Measurements from ENCODE around the gene SCN2B. TPM values are rescaled to one million over a fixed set of nuclear protein-coding genes. Genes with fewer than 3 reads are reported as not detected.

The SCN2B gene
- total and polyA plus RNA-seq, 7 donors, result 0.09 to 6.6 (median 0.51) TPM

DNA sequence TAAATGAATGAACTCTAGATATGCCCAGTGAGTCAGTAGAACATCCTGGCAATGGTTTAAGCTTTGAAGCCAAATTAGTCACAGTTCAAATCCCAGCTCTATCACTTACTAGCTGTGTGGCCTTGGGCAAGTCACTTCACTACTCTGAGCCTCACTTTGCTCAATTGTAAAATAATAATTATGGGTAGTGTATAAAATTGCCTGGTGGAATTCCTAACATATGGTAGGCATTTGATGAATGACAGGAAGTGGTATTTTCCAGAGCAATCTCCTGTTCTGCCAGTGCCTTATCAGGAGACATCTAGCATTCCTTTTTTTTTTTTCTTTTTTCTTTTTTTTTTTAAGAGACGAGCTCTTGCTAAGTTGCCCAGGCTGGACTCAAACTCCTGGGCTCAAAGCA, 36.9 kb downstream of the SCN2B start:
- intact Hi-C loops (cut with DNase I), result no loop called here
- DNase-seq (no peak), ATAC-seq (no peak)
- Histone ChIP-seq H3K4me1 (no peaks in the 10 kb centered on the region), H3K36me3 (ENCODE audit: insufficient read depth in 1 of 2, low read depth in 1 of 2) (no peaks in the 10 kb centered on the region), H3K27me3 (ENCODE audit: insufficient read depth in 3 of 3, low read length in 2 of 3) (peaks cover 0 to 1% (median 0%) of the 10 kb centered on the region in 3 donors), H3K9me3 (no peaks in the 10 kb centered on the region), H3K4me3 (no peak overlapping the region), H3K27ac (no peak overlapping the region)
- no peak for TF ChIP-seq CTCF (IDR thresholded peaks at IDR 0.05)
- 36 to 52% (median 40%) methylated on average over 1 of the region's 1 CpG for WGBS, 3 donors

DNA sequence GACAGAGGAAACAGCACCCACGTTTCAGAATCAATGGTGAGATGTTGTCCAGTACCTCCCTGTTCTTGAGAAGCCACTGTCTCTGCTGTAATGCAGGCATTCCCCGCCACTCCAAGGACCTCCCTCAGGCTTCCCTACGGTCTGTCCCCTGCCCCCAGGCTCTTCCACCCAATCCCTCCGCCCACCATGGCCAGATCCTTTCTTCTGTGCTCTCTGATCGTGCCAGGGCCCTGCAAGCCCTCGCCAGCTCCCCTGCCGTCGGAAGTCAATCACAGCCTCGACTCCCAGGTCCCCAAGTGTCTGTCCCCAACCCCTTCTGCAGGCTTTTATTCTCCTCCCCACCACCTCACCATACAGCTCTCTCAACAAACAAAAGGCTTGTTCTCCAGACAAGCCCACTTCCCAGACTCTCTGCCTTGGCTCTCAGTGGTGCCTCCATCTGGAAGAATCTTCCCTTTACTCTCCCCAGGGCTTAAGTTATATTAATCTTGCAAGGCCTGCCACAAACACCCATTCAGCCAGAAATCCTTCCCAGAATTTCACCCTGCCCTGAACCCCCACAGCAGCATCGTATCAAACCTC, 37.5 kb downstream of the SCN2B start:
- no peak overlapping the region for H3K4me3 ChIP-seq
- no peaks in the 10 kb centered on the region for H3K36me3 ChIP-seq (ENCODE audit: insufficient read depth in 1 of 2, low read depth in 1 of 2)
- H3K27me3 ChIP-seq (ENCODE audit: insufficient read depth in 3 of 3, low read length in 2 of 3), result peaks cover 0 to 1% (median 0%) of the 10 kb centered on the region in 3 donors
- no peak for TF ChIP-seq CTCF (IDR thresholded peaks at IDR 0.05)
- no peaks in the 10 kb centered on the region for H3K9me3 ChIP-seq
- no peak overlapping the region for H3K27ac ChIP-seq
- WGBS, 3 donors, result 63 to 65% (median 63%) methylated on average over 9 to 10 of the region's 10 CpGs
- no peak for DNase-seq
- intact Hi-C loops (cut with DNase I), result no loop called here
- no peaks in the 10 kb centered on the region for H3K4me1 ChIP-seq
- no peak for ATAC-seq

DNA sequence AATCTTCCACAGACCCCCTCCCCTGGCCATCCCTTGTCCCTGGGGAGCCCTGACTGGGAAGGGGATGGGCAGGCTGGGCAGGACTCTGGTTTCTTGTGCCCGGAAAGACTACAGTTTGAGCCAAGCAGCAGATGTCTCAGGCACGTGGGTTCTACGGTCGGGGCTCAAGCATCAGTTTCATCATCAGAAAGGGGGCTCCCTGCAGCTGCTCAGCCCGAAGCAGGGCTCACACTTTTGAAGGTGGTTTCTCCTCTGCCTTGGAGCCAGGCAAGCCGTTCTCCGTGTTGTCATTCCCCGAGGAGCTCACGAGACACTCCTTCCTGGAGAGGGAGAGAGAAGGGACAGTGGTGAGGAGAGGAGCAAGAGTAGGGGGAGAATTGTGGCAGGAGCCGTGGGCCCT, 39.6 kb downstream of the SCN2B start:
- Histone ChIP-seq H3K36me3 (ENCODE audit: insufficient read depth in 1 of 2, low read depth in 1 of 2) (no peaks in the 10 kb centered on the region), H3K27me3 (ENCODE audit: insufficient read depth in 3 of 3, low read length in 2 of 3) (peaks cover 0 to 1% (median 0%) of the 10 kb centered on the region in 3 donors), H3K27ac (no peak overlapping the region), H3K9me3 (no peaks in the 10 kb centered on the region), H3K4me3 (no peak overlapping the region), H3K4me1 (no peaks in the 10 kb centered on the region)
- no peak for TF ChIP-seq CTCF (IDR thresholded peaks at IDR 0.05)
- 39 to 56% (median 54%) methylated on average over 9 to 10 of the region's 10 CpGs for WGBS, 3 donors
- intact Hi-C loops (cut with DNase I), result no loop called here
- DNase-seq, result no peak
- no peak for ATAC-seq

- Histone ChIP-seq H3K36me3 (ENCODE audit: insufficient read depth in 1 of 2, low read depth in 1 of 2) (no peaks in the 10 kb centered on the region), H3K9me3 (no peaks in the 10 kb centered on the region), H3K27ac (no peak overlapping the region), H3K27me3 (ENCODE audit: insufficient read depth in 3 of 3, low read length in 2 of 3) (peaks cover 0 to 1% (median 0%) of the 10 kb centered on the region in 3 donors), H3K4me1 (no peaks in the 10 kb centered on the region), H3K4me3 (no peak overlapping the region)
- TF ChIP-seq CTCF (IDR thresholded peaks at IDR 0.05), result no peak
- intact Hi-C loops (cut with DNase I), result no loop called here
- 73 to 88% (median 79%) methylated on average over 2 of the region's 2 CpGs for WGBS, 3 donors
- DNase-seq (no peak), ATAC-seq (no peak)
Measured at GRCh38 chr11:118136341-118136740, 40.1 kb downstream of the SCN2B start.

- H3K36me3 ChIP-seq (ENCODE audit: insufficient read depth in 1 of 2, low read depth in 1 of 2), result no peaks in the 10 kb centered on the region
- no peaks in the 10 kb centered on the region for H3K4me1 ChIP-seq
- H3K9me3 ChIP-seq, result no peaks in the 10 kb centered on the region
- intact Hi-C loops (cut with DNase I), result no loop called here
- H3K4me3 ChIP-seq, result no peak overlapping the region
- DNase-seq (no peak), ATAC-seq (no peak)
- no peak for TF ChIP-seq CTCF (IDR thresholded peaks at IDR 0.05)
- peaks cover 0 to 1% (median 0%) of the 10 kb centered on the region in 3 donors for H3K27me3 ChIP-seq (ENCODE audit: insufficient read depth in 3 of 3, low read length in 2 of 3)
- no peak overlapping the region for H3K27ac ChIP-seq
- WGBS, 3 donors, result 83 to 93% (median 87%) methylated on average over 3 to 5 of the region's 5 CpGs
Measured at GRCh38 chr11:118135796-118136165, 40.7 kb downstream of the SCN2B start.
